Measurements from ENCODE around the gene DCHS1.

DNA sequence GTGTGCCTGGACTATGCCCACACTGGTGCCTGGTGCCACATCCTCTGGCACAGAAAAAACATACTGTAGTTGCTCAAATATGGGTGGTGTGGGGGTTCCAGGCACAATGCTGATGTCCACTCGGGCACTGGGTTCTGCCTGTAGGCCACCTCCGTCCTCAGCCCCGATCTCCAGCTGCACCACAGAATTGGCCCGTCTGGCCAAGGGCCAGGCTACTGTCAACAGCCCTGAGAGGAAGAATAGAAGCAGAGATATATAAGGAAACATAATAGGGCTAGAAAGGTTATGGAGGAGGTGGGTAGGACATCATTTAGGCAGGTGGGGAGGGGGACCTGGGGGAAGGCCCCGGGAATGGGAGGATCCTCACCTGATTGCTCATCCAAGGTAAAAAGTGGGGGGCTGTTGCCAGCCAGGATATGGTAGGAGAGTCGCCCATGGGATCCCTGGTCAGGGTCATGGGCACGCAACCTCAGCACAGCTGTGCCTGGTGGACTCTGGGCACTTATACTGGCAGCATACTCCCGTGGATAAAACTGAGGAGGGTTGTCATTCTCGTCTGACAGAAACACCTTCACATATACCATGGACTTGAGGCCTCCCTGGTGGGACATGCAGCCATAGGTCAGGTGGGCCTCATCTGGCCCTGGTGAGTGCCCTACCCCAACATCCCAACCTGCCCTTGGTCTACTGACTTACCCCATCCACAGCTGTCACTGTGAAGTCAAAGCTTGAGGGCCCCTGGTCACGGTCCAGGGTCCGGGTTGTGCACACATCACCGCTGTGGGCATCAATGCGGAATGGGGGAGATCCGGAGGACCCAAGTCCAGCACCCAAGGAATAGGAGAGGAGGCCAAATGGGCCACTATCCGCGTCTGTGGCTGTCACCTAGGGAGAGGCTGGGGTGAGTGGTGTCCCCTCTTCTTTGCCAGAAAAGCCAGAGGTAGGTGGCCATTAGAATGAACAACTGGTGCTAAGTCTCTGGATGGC, 21.9 kb downstream of the DCHS1 start:
- TF ChIP-seq, protein P1, sequence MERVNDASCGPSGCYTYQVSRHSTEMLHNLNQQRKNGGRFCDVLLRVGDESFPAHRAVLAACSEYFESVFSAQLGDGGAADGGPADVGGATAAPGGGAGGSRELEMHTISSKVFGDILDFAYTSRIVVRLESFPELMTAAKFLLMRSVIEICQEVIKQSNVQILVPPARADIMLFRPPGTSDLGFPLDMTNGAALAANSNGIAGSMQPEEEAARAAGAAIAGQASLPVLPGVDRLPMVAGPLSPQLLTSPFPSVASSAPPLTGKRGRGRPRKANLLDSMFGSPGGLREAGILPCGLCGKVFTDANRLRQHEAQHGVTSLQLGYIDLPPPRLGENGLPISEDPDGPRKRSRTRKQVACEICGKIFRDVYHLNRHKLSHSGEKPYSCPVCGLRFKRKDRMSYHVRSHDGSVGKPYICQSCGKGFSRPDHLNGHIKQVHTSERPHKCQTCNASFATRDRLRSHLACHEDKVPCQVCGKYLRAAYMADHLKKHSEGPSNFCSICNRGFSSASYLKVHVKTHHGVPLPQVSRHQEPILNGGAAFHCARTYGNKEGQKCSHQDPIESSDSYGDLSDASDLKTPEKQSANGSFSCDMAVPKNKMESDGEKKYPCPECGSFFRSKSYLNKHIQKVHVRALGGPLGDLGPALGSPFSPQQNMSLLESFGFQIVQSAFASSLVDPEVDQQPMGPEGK (CRISPR knock-in tag; IDR thresholded peaks at IDR 0.05; ENCODE audit: borderline replicate concordance) = no peak
- no peak for TF ChIP-seq CSDC2 (CRISPR knock-in tag; IDR thresholded peaks at IDR 0.05)
- TF ChIP-seq ZNF565 (CRISPR knock-in tag; conservative IDR thresholded peaks at IDR 0.05; ENCODE audit: low read depth) = no peak

Data from SK-N-SH treated with all-trans-retinoic acid at 6 μM for 48 hours (cell line).